Hematopoietic multipotent progenitor cell treated with erythropoietin and hydrocortisone succinate and interleukin-3 and kit ligand, for 4 days (in vitro differentiated cells): ENCODE data around the gene MUC13.

Experiments used
- DNase-seq: peaks from one replicate; pipeline ENCODE4 v3.0.0-alpha.2; 2015

MUC13 gene

GRCh38 chr3:124862006-124862405 lies 72.5 kb downstream of the MUC13 start:
- no peak for DNase-seq

DNA sequence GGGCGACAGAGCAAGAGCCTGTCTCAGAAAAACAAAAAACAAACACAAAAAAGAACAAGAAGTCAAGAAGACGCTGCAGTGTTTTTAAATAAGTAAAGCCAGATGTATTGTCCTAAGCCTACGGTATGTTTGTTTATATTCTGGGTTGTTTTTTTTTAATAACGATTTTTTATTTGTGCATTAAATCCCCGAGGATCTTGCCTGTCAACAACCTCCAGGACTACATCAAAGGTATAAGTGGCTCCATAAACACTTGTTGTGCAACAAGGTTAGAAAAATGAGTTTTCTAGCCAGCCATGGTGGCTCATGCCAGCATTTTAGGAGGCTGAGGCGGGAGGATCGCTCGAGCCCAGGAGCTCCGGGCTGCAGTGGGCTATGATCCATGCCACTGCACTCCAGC lies 73.5 kb downstream of the MUC13 start:
- no peak for DNase-seq

DNA sequence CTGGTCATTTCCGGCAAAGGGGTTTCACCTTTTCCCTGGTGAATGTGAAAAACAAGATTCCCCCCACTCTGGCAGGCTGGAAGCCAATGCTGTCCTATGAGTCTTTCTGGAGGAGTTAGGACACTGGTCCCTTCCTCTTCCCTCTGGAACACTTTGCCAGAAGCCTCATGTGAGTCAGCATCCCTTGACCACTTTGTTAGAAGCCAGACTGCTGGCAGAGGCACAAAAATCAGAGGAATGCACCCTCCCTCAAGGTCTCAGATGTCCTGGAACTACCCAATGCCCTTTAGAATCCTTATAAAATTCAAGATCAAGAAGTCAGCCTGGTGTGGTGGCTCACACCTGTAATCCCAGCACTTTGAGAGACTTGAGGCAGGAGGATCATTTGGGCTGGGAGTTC lies 74.0 kb downstream of the MUC13 start:
- no peak for DNase-seq

DNA sequence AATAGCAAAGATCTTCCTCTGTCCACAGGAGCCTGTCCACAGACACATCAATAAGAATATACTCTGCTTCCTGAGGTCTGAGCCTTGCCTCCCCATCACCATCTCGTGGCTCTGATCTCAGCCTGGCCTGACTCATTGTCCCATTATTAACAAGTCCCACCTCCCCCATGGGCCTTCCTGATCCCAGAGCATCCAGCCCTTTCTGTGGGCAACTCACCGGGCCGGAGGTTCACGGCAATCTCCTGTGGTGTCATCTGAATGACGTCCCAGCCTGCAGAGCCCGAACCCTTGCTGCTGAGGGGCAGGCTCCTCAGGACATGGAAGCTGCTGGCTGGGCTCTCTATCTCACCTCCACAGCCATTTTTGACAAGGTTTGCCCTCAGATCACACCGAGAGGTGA lies 75.5 kb downstream of the MUC13 start:
- DNase-seq, result no peak

DNA sequence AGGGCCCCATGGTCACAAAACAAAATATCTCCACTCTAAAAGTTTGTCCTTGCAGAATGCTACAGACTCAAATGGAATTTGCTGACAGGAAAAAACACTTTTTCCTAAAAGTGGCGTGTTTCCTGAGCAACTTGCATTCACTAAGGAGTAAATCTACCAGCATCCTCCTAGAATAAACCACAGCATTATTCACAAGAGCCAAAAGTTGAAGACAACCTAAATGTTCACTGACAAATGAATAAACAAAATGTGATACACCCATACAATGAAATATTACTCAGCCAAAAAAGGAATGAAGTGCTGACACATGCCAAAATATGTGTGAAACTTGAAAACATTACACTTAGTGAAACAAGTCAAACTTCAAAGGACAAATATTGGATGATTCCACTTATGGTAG lies 76.3 kb downstream of the MUC13 start:
- no peak for DNase-seq

DNA sequence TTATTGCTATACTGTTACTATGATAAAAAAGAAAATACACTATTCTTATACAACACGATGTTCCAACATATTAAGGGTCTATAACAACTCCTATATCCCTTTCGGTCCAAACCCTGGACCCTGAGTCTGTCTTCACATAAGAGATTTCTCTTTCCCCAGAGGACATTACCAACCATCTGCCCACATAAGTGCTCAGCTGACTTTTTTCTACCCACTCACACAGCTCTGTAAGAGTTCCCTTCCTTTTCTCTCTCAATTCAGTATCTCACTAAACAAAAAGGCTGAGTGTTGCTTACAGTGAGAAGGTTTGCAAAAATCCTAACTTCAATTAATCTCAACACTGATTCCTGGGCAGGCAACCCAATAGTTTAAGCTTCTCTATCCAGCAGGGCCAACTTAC lies 77.9 kb downstream of the MUC13 start:
- DNase-seq, result no peak
